Endothelial cell of umbilical vein (primary cell): ENCODE data around the gene CPSF4. TPM values are rescaled to one million over a fixed set of nuclear protein-coding genes. Genes with fewer than 3 reads are reported as not detected.

ENCODE experiments used
- BruUV-seq: library from RNA; stranded (reverse); fragments of 400-500 nt; replicated peaks from 2 replicates; lab custom pipeline; 2021; lab: Mats Ljungman, UMichigan
- CTCF ChIA-PET: fragments of 300-600, 350-600 bp; sonication (Branson Sonifier 250); formaldehyde crosslinking; loops from one replicate; lab custom pipeline; 2021; ENCODE audit warnings: antibody characterized with exemption, inconsistent platforms; lab: Charles Lee
- POLR2A ChIA-PET: fragments of 300-600, 350-600 bp; sonication (Branson Sonifier 250); formaldehyde crosslinking; loops from one replicate; lab custom pipeline; 2021; ENCODE audit warnings: antibody characterized with exemption, inconsistent platforms; lab: Charles Lee
- DNase-seq: peaks from one replicate; pipeline ENCODE4 v3.0.0-alpha.2; 2011; ENCODE audit warnings: low read depth, low spot score
- FAIRE-seq: peaks from 2 replicates; lab custom pipeline; 2011; peaks lifted over from hg19 to GRCh38; lab: Jason Lieb, UNC
- H2AFZ ChIP-seq: 2 replicates; pipeline ENCODE4 v1.6.0; 2012; ENCODE audit warnings: low read depth, low read length, control low read depth, inconsistent platforms
- H3K27ac ChIP-seq: 2 replicates; pipeline ENCODE4 v1.5.1; 2011; ENCODE audit warnings: low read depth, mild to moderate bottlenecking, control low read depth, low read length, moderate library complexity; ENCODE audit not compliant: insufficient read depth
- H3K27me3 ChIP-seq, 2 experiments: 2 replicates each; pipeline versions ENCODE4 v1.6.0 to v1.6.1; 2011; ENCODE audit warnings: low read length in 2 of 2, mixed read lengths in 1 of 2; ENCODE audit not compliant: control insufficient read depth in 2 of 2, insufficient read depth in 2 of 2
- H3K36me3 ChIP-seq, 2 experiments: 2 replicates in 1 of 2; 3 replicates in 1 of 2; pipeline ENCODE4 v1.5.1; 2011; ENCODE audit warnings: low read length in 2 of 2, mild to moderate bottlenecking in 1 of 2, moderate library complexity in 1 of 2; ENCODE audit not compliant: control insufficient read depth in 2 of 2, insufficient read depth in 2 of 2; ENCODE audit errors: extremely low read depth in 1 of 2
- H3K4me1 ChIP-seq: 3 replicates; pipeline ENCODE4 v1.5.1; 2011; ENCODE audit warnings: mild to moderate bottlenecking, low read length; ENCODE audit not compliant: control insufficient read depth, insufficient read depth; ENCODE audit errors: extremely low read depth
- H3K4me2 ChIP-seq: 2 replicates; pipeline ENCODE4 v1.6.1; 2011; ENCODE audit warnings: low read length, control low read depth, mixed read lengths; ENCODE audit not compliant: insufficient read depth
- H3K4me3 ChIP-seq, 3 experiments: fragments of 200-600 bp in 1 of 3; sonication (generic), shearing (Covaris generic) in 1 of 3; replicated peaks in 1 of 3; 2 replicates each; pipeline ENCODE4 v1.5.1; 2011 to 2016; ENCODE audit warnings: control low read depth in 3 of 3, low read length in 3 of 3, mild to moderate bottlenecking in 2 of 3, inconsistent platforms in 1 of 3, low read depth in 1 of 3, moderate library complexity in 1 of 3; ENCODE audit not compliant: insufficient read depth in 1 of 3
- H3K79me2 ChIP-seq: 2 replicates; pipeline ENCODE4 v1.6.0; 2012; ENCODE audit warnings: low read length, inconsistent platforms; ENCODE audit not compliant: control insufficient read depth, insufficient read depth
- H3K9ac ChIP-seq: replicated peaks from 2 replicates; pipeline ENCODE3; 2011; ENCODE audit warnings: low read length, control low read depth; ENCODE audit not compliant: insufficient read depth; ENCODE audit errors: extremely low read depth
- H3K9me1 ChIP-seq: replicated peaks from 3 replicates; pipeline ENCODE4 v1.6.0; 2011; ENCODE audit warnings: mild to moderate bottlenecking, low read length; ENCODE audit not compliant: control insufficient read depth, insufficient read depth; ENCODE audit errors: extremely low read depth
- H3K9me3 ChIP-seq: replicated peaks from 2 replicates; pipeline ENCODE4 v1.5.1; 2012; ENCODE audit warnings: low read length, inconsistent platforms; ENCODE audit not compliant: control insufficient read depth, insufficient read depth
- H4K20me1 ChIP-seq: replicated peaks from 2 replicates; pipeline ENCODE3; 2011; ENCODE audit warnings: mild to moderate bottlenecking, low read length; ENCODE audit not compliant: control insufficient read depth, insufficient read depth; ENCODE audit errors: extremely low read depth
- EZH2 ChIP-seq: IDR thresholded peaks from 2 replicates; pipeline ENCODE4 v1.6.1; 2012; ENCODE audit warnings: borderline replicate concordance, low read depth, mild to moderate bottlenecking, moderate library complexity, low read length, inconsistent platforms; ENCODE audit not compliant: severe bottlenecking
- FOS ChIP-seq: IDR thresholded peaks from 2 replicates; pipeline ENCODE4 v1.6.1; 2011; ENCODE audit warnings: mild to moderate bottlenecking, low read length, moderate library complexity, borderline replicate concordance; ENCODE audit not compliant: insufficient read depth
- GATA2 ChIP-seq: IDR thresholded peaks from 2 replicates; pipeline ENCODE4 v1.7.0; 2011; ENCODE audit warnings: low read depth, mild to moderate bottlenecking, moderate library complexity, mixed read lengths, low read length; ENCODE audit not compliant: insufficient read length, insufficient read depth
- JUN ChIP-seq: IDR thresholded peaks from 2 replicates; pipeline ENCODE4 v1.6.1; 2011; ENCODE audit warnings: borderline replicate concordance, low read depth; ENCODE audit not compliant: insufficient read length, insufficient read depth
- MAX ChIP-seq: IDR thresholded peaks from 2 replicates; pipeline ENCODE4 v1.6.1; 2011; ENCODE audit not compliant: insufficient read depth, insufficient read length
- MYC ChIP-seq: IDR thresholded peaks from one replicate; pipeline ENCODE4 v1.6.1; 2011; ENCODE audit warnings: mild to moderate bottlenecking, low read depth, low read length
- POLR2A ChIP-seq: IDR thresholded peaks from 2 replicates; pipeline ENCODE4 v1.6.1; 2012; ENCODE audit warnings: low read depth, mild to moderate bottlenecking, control low read depth, low read length
- POLR2AphosphoS5 ChIP-seq: IDR thresholded peaks from 2 replicates; pipeline ENCODE4 v1.6.1; 2012; ENCODE audit warnings: low read depth, mild to moderate bottlenecking, control low read depth, low read length, moderate library complexity; ENCODE audit not compliant: insufficient read depth
- dilution Hi-C: fragments of 300-500 bp; cut with MboI; formaldehyde crosslinking; loops from one replicate; pipeline ENCODE4 v1.15.0; 2019; ENCODE audit warnings: low sequenced_read_pairs; ENCODE audit not compliant: extremely low pct_ligation_motif_present
- intact Hi-C: fragments of 100-400 bp; cut with micrococcal nuclease; formaldehyde crosslinking; loops from one replicate; pipeline ENCODE4 v1.10.0; 2022
- polyA plus RNA-seq, 4 experiments: library from polyadenylated mRNA; depleted of rRNA in 3 of 4; stranded (reverse) in 3 of 4; unstranded in 1 of 4; fragments of >200 nt; gene quantifications; 2 replicates each; pipeline versions ENCODE4 v1.2.1 to v1.2.3, GENCODE V29; 2011 to 2012; ENCODE audit warnings: missing spikeins in 1 of 4
- total RNA-seq: library from RNA; stranded (reverse); gene quantifications from 2 replicates; pipeline ENCODE4 v1.2.3, GENCODE V29; 2021
- TF ChIP-seq, protein P1 (sequence below), 2 donors: IDR thresholded peaks; 1 replicate in 1 of 2; 2 replicates in 1 of 2; pipeline ENCODE4 v1.5.1; 2011; ENCODE audit warnings: low read length in 2 of 2, mild to moderate bottlenecking in 2 of 2, moderate library complexity in 2 of 2, control low read depth in 1 of 2, inconsistent platforms in 1 of 2, low read depth in 1 of 2; ENCODE audit not compliant: insufficient read depth in 1 of 2; ENCODE audit errors: extremely low read depth in 1 of 2

The CPSF4 gene
- total and polyA plus RNA-seq, 2 donors (not counting 3 experiments of a cell fraction or from before 2014, with no cell fraction given), result 51.5 to 53.0 TPM

- Histone ChIP-seq H4K20me1 (no peaks in the 10 kb centered on the region), H3K79me2 (peaks cover 40% of the 10 kb centered on the region), H3K27me3 (no peaks in the 10 kb centered on the region), H3K9me1 (no peaks in the 10 kb centered on the region), H2AFZ (peak within 1 kb of the TSS; percentile 92), H3K36me3 (no peaks in the 10 kb centered on the region), H3K4me3 (peak within 1 kb of the TSS; percentile 79 to 93 (median 87)), H3K4me2 (peak within 1 kb of the TSS; percentile 95), H3K27ac (peak within 1 kb of the TSS; percentile 80), H3K4me1 (peaks cover 5% of the 10 kb centered on the region), H3K9me3 (no peaks in the 10 kb centered on the region), H3K9ac (peak within 1 kb of the TSS; percentile 81)
- DNase-seq (peak; percentile 96), FAIRE-seq (peak; percentile 95)
- ChIA-PET POLR2A (interaction anchor here (0.9 kb wide), 1 partner anchor 27 kb away, joined by 8 read pairs; the partner anchor contains the start of gene ZNF394), CTCF (interaction anchor here (1.0 to 1.5 kb wide), 5 partner anchors 17 to 108 kb away, joined by 3 to 5 read pairs (median 4); partner anchors contain the start of genes ZKSCAN5 and ZNF394)
- dilution Hi-C loops (no loop called here), intact Hi-C loops (loop anchor here (1.0 to 2.0 kb wide), 3 partner anchors 28 to 144 kb away; partner anchors contain the start of genes ZKSCAN5, ZNF394 and ZSCAN25)
- BruUV-seq, result TSS peak; percentile 46
- TF ChIP-seq FOS (no peak), MYC (no peak), POLR2A (no peak), POLR2AphosphoS5 (peak; percentile 78), GATA2 (peak; percentile 24), JUN (no peak), MAX (peak; percentile 82), EZH2 (no peak)
- TF ChIP-seq, protein P1, sequence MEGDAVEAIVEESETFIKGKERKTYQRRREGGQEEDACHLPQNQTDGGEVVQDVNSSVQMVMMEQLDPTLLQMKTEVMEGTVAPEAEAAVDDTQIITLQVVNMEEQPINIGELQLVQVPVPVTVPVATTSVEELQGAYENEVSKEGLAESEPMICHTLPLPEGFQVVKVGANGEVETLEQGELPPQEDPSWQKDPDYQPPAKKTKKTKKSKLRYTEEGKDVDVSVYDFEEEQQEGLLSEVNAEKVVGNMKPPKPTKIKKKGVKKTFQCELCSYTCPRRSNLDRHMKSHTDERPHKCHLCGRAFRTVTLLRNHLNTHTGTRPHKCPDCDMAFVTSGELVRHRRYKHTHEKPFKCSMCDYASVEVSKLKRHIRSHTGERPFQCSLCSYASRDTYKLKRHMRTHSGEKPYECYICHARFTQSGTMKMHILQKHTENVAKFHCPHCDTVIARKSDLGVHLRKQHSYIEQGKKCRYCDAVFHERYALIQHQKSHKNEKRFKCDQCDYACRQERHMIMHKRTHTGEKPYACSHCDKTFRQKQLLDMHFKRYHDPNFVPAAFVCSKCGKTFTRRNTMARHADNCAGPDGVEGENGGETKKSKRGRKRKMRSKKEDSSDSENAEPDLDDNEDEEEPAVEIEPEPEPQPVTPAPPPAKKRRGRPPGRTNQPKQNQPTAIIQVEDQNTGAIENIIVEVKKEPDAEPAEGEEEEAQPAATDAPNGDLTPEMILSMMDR (IDR thresholded peaks at IDR 0.05; ENCODE audit: extremely low read depth in 1 of 2, insufficient read depth in 1 of 2, low read depth in 1 of 2, low read length in 2 of 2), result no peak
Measured at GRCh38 chr7:99472561-99473314, 34.0 kb downstream of the CPSF4 start, which contains the start of gene ZNF789. ZNF789 (plus strand) TSS chr7:99472890; CDS start chr7:99476457, 3,567 bp downstream.
